MM.1S (cell line): ENCODE measurements around the gene ATAD3B.

Source experiments
- DNase-seq: peaks from one replicate; pipeline ENCODE4 v3.0.0-alpha.2; 2015
- H2AFZ ChIP-seq: fragments of 300-600 bp; sonication (generic); 2 replicates; pipeline ENCODE4 v1.6.0; 2016; ENCODE audit warnings: antibody characterized with exemption, low read length
- H3F3A ChIP-seq: fragments of 300-600 bp; sonication (generic); 2 replicates; pipeline ENCODE4 v1.6.1; 2016; ENCODE audit warnings: mild to moderate bottlenecking, antibody characterized with exemption, low read length, moderate library complexity, mixed read lengths; ENCODE audit not compliant: insufficient read depth
- H3K27ac ChIP-seq: fragments of 300-600 bp; sonication (generic); 2 replicates; pipeline ENCODE4 v1.5.1; 2016; ENCODE audit warnings: mild to moderate bottlenecking, low read length
- H3K27me3 ChIP-seq: fragments of 300-600 bp; sonication (generic); replicated peaks from 2 replicates; pipeline ENCODE4 v1.6.0; 2016; ENCODE audit warnings: low read length; ENCODE audit not compliant: insufficient read depth
- H3K36me3 ChIP-seq: fragments of 300-600 bp; sonication (generic); replicated peaks from 2 replicates; pipeline ENCODE4 v1.6.1; 2016; ENCODE audit warnings: mild to moderate bottlenecking, low read length, mixed read lengths; ENCODE audit not compliant: insufficient read depth
- H3K4me1 ChIP-seq: fragments of 300-600 bp; sonication (generic); 2 replicates; pipeline ENCODE4 v1.6.1; 2016; ENCODE audit warnings: low read length, mixed read lengths
- H3K4me2 ChIP-seq: fragments of 300-600 bp; sonication (generic); 2 replicates; pipeline ENCODE4 v1.6.0; 2016; ENCODE audit warnings: low read depth, low read length
- H3K4me3 ChIP-seq: fragments of 300-600 bp; sonication (generic); 2 replicates; pipeline ENCODE4 v1.5.1; 2016; ENCODE audit warnings: low read length, mixed read lengths
- H3K79me2 ChIP-seq: fragments of 300-600 bp; sonication (generic); 2 replicates; pipeline ENCODE4 v1.6.1; 2016; ENCODE audit warnings: mixed run types, low read length, mixed read lengths
- H3K9ac ChIP-seq: fragments of 300-600 bp; sonication (generic); 2 replicates; pipeline ENCODE4 v1.6.1; 2016; ENCODE audit warnings: low read length, mixed read lengths
- H3K9me2 ChIP-seq: fragments of 300-600 bp; sonication (generic); replicated peaks from 2 replicates; pipeline ENCODE4 v1.6.1; 2016; ENCODE audit warnings: mild to moderate bottlenecking, low read length, mixed read lengths; ENCODE audit not compliant: insufficient read depth
- H3K9me3 ChIP-seq: fragments of 300-600 bp; sonication (generic); replicated peaks from 2 replicates; pipeline ENCODE4 v1.6.1; 2016; ENCODE audit warnings: mild to moderate bottlenecking, low read length, mixed read lengths; ENCODE audit not compliant: insufficient read depth
- H4K20me1 ChIP-seq: fragments of 300-600 bp; sonication (generic); 2 replicates; pipeline ENCODE4 v1.6.1; 2016; ENCODE audit warnings: mild to moderate bottlenecking, low read length, moderate library complexity, mixed read lengths; ENCODE audit not compliant: insufficient read depth
- CTCF ChIP-seq: fragments of 300-600 bp; sonication (generic); IDR thresholded peaks from 2 replicates; pipeline ENCODE4 v1.5.1; 2016; ENCODE audit warnings: antibody characterized with exemption, low read length, mixed read lengths
- EZH2 ChIP-seq: fragments of 300-600 bp; sonication (generic); optimal IDR thresholded peaks from 2 replicates; pipeline ENCODE3; 2017; ENCODE audit warnings: low read depth, mild to moderate bottlenecking, antibody characterized with exemption, low read length, mixed read lengths
- EZH2phosphoT487 ChIP-seq: fragments of 300-600 bp; sonication (generic); IDR thresholded peaks from 2 replicates; pipeline ENCODE4 v1.6.1; 2018; ENCODE audit warnings: antibody characterized with exemption, low read length

The ATAD3B gene

GRCh38 chr1:1535201-1536018, 63.8 kb downstream of the ATAD3B start:
- Histone ChIP-seq H3K4me1 (no peaks in the 10 kb centered on the region), H3F3A (no peaks in the 10 kb centered on the region), H4K20me1 (no peaks in the 10 kb centered on the region), H3K79me2 (no peaks in the 10 kb centered on the region), H3K9me2 (no peaks in the 10 kb centered on the region), H3K36me3 (no peaks in the 10 kb centered on the region), H3K9me3 (no peaks in the 10 kb centered on the region), H3K27me3 (no peaks in the 10 kb centered on the region), H3K9ac (no peak overlapping the region), H3K4me3 (no peak overlapping the region), H3K27ac (no peak overlapping the region), H3K4me2 (no peak overlapping the region), H2AFZ (no peak overlapping the region)
- no peak for DNase-seq
- TF ChIP-seq EZH2phosphoT487 (no peak), CTCF (no peak), EZH2 (no peak)

GRCh38 chr1:1536019-1536937, 64.7 kb downstream of the ATAD3B start:
- no peaks in the 10 kb centered on the region for H3K4me1 ChIP-seq
- no peak overlapping the region for H2AFZ ChIP-seq
- H3K4me2 ChIP-seq: no peak overlapping the region
- no peak overlapping the region for H3K27ac ChIP-seq
- no peaks in the 10 kb centered on the region for H3K79me2 ChIP-seq
- no peak overlapping the region for H3K9ac ChIP-seq
- H3F3A ChIP-seq: no peaks in the 10 kb centered on the region
- no peaks in the 10 kb centered on the region for H4K20me1 ChIP-seq
- DNase-seq: no peak
- no peak for TF ChIP-seq EZH2phosphoT487
- TF ChIP-seq CTCF: no peak
- H3K9me2 ChIP-seq: no peaks in the 10 kb centered on the region
- H3K27me3 ChIP-seq: no peaks in the 10 kb centered on the region
- H3K36me3 ChIP-seq: no peaks in the 10 kb centered on the region
- H3K9me3 ChIP-seq: no peaks in the 10 kb centered on the region
- no peak overlapping the region for H3K4me3 ChIP-seq

GRCh38 chr1:1536938-1537546, 65.5 kb downstream of the ATAD3B start:
- Histone ChIP-seq H3K27ac (no peak overlapping the region), H3F3A (no peaks in the 10 kb centered on the region), H3K4me2 (no peak overlapping the region), H2AFZ (no peak overlapping the region), H3K27me3 (no peaks in the 10 kb centered on the region), H4K20me1 (no peaks in the 10 kb centered on the region), H3K9ac (no peak overlapping the region), H3K9me3 (no peaks in the 10 kb centered on the region), H3K4me3 (no peak overlapping the region), H3K4me1 (no peaks in the 10 kb centered on the region), H3K9me2 (no peaks in the 10 kb centered on the region), H3K79me2 (no peaks in the 10 kb centered on the region), H3K36me3 (no peaks in the 10 kb centered on the region)
- no peak for DNase-seq
- no peak for TF ChIP-seq EZH2
- no peak for TF ChIP-seq CTCF
- TF ChIP-seq EZH2phosphoT487: no peak
